Sigmoid colon (tissue), 4 donors: Measurements from ENCODE around the gene SLC29A4.

Source experiments
- EP300 ChIP-seq, 4 donors: sonication (generic); formaldehyde crosslinking; IDR thresholded peaks; one replicate each; pipeline ENCODE4 v1.6.1; 2017; ENCODE audit warnings: antibody characterized with exemption in 4 of 4
- POLR2A ChIP-seq, 2 donors: fragments of 450-650 bp; IDR thresholded peaks; one replicate each; pipeline ENCODE4 v1.6.1; 2016; ENCODE audit warnings: antibody characterized with exemption in 2 of 2, mild to moderate bottlenecking in 2 of 2, moderate library complexity in 2 of 2
- POLR2AphosphoS5 ChIP-seq, 4 donors: sonication (generic); formaldehyde crosslinking; IDR thresholded peaks; one replicate each; pipeline ENCODE4 v1.6.1; 2017; ENCODE audit warnings: antibody characterized with exemption in 4 of 4
- TF ChIP-seq, protein P1 (sequence below), 4 experiments: fragments of 450-650 bp in 3 of 4; fragments of 200-600 bp in 1 of 4; IDR thresholded peaks; one replicate each; pipeline ENCODE4 v1.5.1; 2016 to 2019; ENCODE audit warnings: antibody characterized with exemption in 4 of 4, mild to moderate bottlenecking in 3 of 4, moderate library complexity in 2 of 4

DNA sequence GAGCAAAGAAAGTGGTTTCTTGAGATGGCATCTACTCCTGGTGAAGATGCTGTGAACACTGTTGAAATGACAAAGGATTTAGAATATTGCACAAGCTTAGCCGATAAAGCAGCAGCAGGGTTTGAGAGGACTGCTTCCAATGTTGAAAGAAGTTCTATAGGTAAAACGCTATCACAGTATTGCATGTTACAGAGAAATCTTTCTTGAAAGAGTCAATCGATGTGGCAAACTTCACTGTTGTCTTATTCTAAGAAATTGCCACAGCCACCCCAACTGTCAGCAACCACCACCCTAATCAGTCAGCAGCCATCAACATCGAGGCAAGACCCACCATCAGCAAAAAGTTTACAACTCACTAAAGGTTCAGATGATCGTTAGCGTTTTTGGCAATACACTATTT is 59.9 kb downstream of the SLC29A4 start:
- TF ChIP-seq, protein P1, sequence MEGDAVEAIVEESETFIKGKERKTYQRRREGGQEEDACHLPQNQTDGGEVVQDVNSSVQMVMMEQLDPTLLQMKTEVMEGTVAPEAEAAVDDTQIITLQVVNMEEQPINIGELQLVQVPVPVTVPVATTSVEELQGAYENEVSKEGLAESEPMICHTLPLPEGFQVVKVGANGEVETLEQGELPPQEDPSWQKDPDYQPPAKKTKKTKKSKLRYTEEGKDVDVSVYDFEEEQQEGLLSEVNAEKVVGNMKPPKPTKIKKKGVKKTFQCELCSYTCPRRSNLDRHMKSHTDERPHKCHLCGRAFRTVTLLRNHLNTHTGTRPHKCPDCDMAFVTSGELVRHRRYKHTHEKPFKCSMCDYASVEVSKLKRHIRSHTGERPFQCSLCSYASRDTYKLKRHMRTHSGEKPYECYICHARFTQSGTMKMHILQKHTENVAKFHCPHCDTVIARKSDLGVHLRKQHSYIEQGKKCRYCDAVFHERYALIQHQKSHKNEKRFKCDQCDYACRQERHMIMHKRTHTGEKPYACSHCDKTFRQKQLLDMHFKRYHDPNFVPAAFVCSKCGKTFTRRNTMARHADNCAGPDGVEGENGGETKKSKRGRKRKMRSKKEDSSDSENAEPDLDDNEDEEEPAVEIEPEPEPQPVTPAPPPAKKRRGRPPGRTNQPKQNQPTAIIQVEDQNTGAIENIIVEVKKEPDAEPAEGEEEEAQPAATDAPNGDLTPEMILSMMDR (IDR thresholded peaks at IDR 0.05), result no peak
- TF ChIP-seq POLR2A (IDR thresholded peaks at IDR 0.05) (no peak), EP300 (IDR thresholded peaks at IDR 0.05) (no peak), POLR2AphosphoS5 (IDR thresholded peaks at IDR 0.05) (no peak)
